GM18505 (cell line): ENCODE measurements around the gene LAMB1.

Source experiments
- ATAC-seq: cut with Tn5 transposase; IDR thresholded peaks from one replicate; pipeline ENCODE4 v1.9.1; 2021; ENCODE audit not compliant: unreplicated experiment
- POLR2A ChIP-seq: IDR thresholded peaks from 4 replicates; pipeline ENCODE4 v1.6.1; 2011; ENCODE audit warnings: borderline replicate concordance; ENCODE audit not compliant: insufficient read depth, insufficient read length; ENCODE audit errors: extremely low read depth

The LAMB1 gene

DNA sequence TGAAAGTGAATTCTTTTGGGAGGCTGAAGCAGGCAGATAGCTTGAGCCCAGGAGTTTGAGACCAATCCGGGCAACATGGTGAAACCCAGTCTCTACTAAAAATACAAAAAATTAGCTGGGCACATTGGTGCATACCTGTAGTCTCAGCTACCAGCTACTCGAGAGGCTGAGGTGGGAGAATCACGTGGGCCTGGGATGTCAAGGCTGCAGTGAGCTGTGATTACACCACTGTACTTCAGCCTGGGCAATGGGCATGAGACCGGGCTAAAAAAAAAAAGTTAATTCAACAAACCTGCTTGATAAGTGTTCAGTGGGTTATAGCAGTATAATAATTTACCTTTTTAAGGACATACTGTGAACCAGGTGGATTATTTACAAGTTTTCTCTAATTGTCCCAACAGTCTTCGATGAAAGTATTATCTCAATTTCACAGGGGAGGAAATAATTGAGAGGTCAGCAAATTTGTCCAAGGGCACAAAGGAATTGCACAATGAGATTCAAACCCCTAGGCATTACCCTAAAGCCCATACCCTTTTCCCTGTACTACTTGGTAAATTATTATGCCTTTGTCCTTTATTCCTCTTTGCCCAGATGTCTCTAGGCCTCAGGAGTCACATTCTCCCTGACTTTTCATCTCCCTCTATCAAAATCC, 125.1 kb downstream of the LAMB1 start:
- ATAC-seq, result no peak
- no peak for TF ChIP-seq POLR2A

DNA sequence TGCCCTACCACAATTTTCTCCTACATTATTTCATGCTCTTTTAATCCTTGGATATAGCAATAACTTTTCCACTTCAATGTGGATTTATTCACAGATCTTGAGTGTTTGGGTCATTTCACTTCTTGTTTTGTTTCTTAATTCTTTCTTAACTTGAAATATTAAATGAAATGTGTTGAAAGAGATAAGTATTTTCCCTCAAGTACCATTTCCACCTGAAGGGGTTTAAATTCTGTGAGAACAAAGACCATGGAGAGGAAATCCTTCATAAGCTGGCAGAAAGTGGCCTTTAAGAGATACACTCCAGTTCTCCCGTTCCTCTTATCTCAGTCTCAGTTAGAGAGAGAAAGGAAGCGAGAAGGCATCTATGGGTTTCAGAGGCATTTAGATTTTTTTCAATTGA, 126.0 kb downstream of the LAMB1 start:
- TF ChIP-seq POLR2A, result no peak
- ATAC-seq, result no peak

DNA sequence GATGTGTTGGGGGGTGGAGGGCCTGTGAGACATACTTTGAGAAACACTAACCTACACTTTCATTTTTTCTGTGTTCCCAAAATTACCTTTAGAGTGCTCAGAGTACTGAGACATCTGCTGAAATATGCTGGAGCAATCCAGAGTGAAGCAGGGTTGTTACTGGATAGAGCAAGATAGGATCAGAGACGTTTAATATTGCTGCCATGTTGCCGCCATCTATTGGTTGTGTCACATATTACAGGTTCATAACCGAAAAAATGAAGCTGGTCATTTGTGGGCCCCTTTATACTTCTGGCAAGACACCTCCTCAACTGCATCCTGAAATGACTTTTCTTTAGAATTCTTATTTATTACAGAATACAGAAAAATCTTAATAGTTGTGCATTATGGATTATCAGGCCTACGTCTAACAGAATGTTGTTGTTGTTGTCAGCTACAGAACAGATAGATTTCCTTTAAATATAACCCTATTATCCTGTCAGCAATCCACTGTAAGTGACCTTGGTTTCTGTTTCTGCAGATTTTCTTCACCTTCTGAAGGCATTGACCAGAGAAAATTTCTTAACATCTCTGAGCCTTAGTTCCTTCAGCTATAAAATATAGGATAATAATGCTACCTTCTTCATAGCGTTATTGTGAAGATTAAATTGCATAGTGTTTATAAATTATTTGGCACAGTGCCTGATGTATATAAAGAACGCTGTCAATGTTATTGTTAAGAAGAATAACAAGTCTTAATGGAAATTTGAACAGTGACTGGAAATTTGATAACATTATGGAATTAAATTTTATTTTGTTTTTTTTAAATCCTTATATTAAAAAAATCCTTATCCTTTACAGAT, 128.1 kb downstream of the LAMB1 start:
- no peak for TF ChIP-seq POLR2A
- ATAC-seq, result peak; percentile 64

DNA sequence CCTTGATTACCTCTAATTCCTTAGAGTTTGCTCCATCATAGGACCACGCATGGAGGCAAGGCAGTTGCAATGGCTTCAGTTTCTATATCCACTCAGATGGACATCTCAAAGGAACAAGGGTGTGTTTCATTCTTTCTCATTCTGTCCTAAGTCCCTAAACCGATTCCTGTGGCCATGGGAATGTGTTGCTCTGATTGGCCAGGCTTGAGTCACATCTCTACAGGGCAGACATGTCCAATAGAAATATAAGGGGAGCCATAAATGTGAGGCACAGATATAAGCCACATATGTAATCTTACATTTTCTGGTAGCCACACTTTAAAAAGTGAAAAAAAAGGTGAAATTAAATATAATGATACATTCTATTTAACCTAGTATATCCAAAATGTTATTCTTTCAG, 128.8 kb downstream of the LAMB1 start:
- TF ChIP-seq POLR2A, result no peak
- no peak for ATAC-seq
